Muscle layer of colon (tissue), 2 donors: ENCODE results near the gene PPM1G.

ENCODE experiments used
- H3K27ac ChIP-seq: one replicate; pipeline ENCODE4 v1.7.0; 2013; ENCODE audit warnings: low read depth, mild to moderate bottlenecking, low read length, moderate library complexity
- H3K27me3 ChIP-seq, 2 donors: one replicate each; pipeline ENCODE4 v1.7.0; 2013; ENCODE audit warnings: low read length in 2 of 2, mild to moderate bottlenecking in 2 of 2; ENCODE audit not compliant: insufficient read depth in 2 of 2, control insufficient read depth in 1 of 2
- H3K36me3 ChIP-seq: one replicate; pipeline ENCODE4 v1.7.0; 2013; ENCODE audit warnings: mild to moderate bottlenecking, low read length; ENCODE audit not compliant: insufficient read depth
- H3K4me1 ChIP-seq: one replicate; pipeline ENCODE4 v1.7.0; 2013; ENCODE audit warnings: mild to moderate bottlenecking, low read length; ENCODE audit not compliant: insufficient read depth
- H3K4me3 ChIP-seq, 2 donors: one replicate each; pipeline ENCODE4 v1.7.0; 2013; ENCODE audit warnings: low read length in 2 of 2, low read depth in 1 of 2, mild to moderate bottlenecking in 1 of 2, moderate library complexity in 1 of 2
- H3K9ac ChIP-seq: one replicate; pipeline ENCODE4 v1.7.0; 2013; ENCODE audit warnings: low read length
- H3K9me3 ChIP-seq: one replicate; pipeline ENCODE4 v1.7.0; 2013; ENCODE audit warnings: mild to moderate bottlenecking, low read length
- donor health status: abdominal sarcoma.
- donor health status: Adenocarcinoma of cecum.

PPM1G gene

GRCh38 chr2:27350106-27350693 lies 59.2 kb downstream of the PPM1G start:
- H3K27me3 ChIP-seq, result no peaks in the 10 kb centered on the region
- H3K36me3 ChIP-seq, result no peaks in the 10 kb centered on the region
- no peak overlapping the region for H3K4me3 ChIP-seq
- no peak overlapping the region for H3K9ac ChIP-seq
- peaks cover 9% of the 10 kb centered on the region for H3K4me1 ChIP-seq
- H3K27ac ChIP-seq, result no peak overlapping the region
- H3K9me3 ChIP-seq, result no peaks in the 10 kb centered on the region

- H3K27ac ChIP-seq, result no peak overlapping the region
- no peaks in the 10 kb centered on the region for H3K9me3 ChIP-seq
- no peak overlapping the region for H3K9ac ChIP-seq
- H3K4me1 ChIP-seq, result no peaks in the 10 kb centered on the region
- peaks cover 7% of the 10 kb centered on the region for H3K36me3 ChIP-seq
- no peaks in the 10 kb centered on the region for H3K27me3 ChIP-seq
- no peak overlapping the region for H3K4me3 ChIP-seq
Measured at GRCh38 chr2:27347641-27348040, 61.8 kb downstream of the PPM1G start.

GRCh38 chr2:27336173-27336572 lies 73.2 kb downstream of the PPM1G start:
- H3K4me1 ChIP-seq, result no peaks in the 10 kb centered on the region
- H3K27me3 ChIP-seq, result no peaks in the 10 kb centered on the region
- H3K36me3 ChIP-seq, result peaks cover 63% of the 10 kb centered on the region
- no peak overlapping the region for H3K27ac ChIP-seq
- H3K9ac ChIP-seq, result no peak overlapping the region
- no peaks in the 10 kb centered on the region for H3K9me3 ChIP-seq
- no peak overlapping the region for H3K4me3 ChIP-seq

GRCh38 chr2:27335311-27335710 lies 74.1 kb downstream of the PPM1G start:
- H3K9me3 ChIP-seq, result no peaks in the 10 kb centered on the region
- no peak overlapping the region for H3K9ac ChIP-seq
- H3K4me1 ChIP-seq, result no peaks in the 10 kb centered on the region
- H3K4me3 ChIP-seq, result no peak overlapping the region
- no peaks in the 10 kb centered on the region for H3K27me3 ChIP-seq
- H3K27ac ChIP-seq, result no peak overlapping the region
- peaks cover 57% of the 10 kb centered on the region for H3K36me3 ChIP-seq
